Panc1 (cell line): Measurements from ENCODE around the gene PLD1. TPM values are rescaled to one million over a fixed set of nuclear protein-coding genes. Genes with fewer than 3 reads are reported as not detected.

Experiments
- ATAC-seq: fragments of 200-7000 bp; cut with Tn5 transposase; 2 replicates; pipeline ENCODE4 v1.9.1; 2020; ENCODE audit warnings: mild to moderate bottlenecking, moderate library complexity
- BruUV-seq: library from RNA; stranded (reverse); fragments of 400-500 nt; replicated peaks from 2 replicates; lab custom pipeline; 2021; lab: Mats Ljungman, UMichigan
- CTCF ChIA-PET: fragments of 300-600 bp; sonication (Branson Sonifier 250); formaldehyde crosslinking; loops from one replicate; lab custom pipeline; 2022; ENCODE audit warnings: antibody characterized with exemption; lab: Charles Lee
- POLR2A ChIA-PET: fragments of 300-600 bp; sonication (Branson Sonifier 250); formaldehyde crosslinking; loops from one replicate; lab custom pipeline; 2022; ENCODE audit warnings: antibody characterized with exemption; lab: Charles Lee
- DNase-seq: peaks from one replicate; pipeline ENCODE4 v3.0.0-alpha.2; 2010; ENCODE audit warnings: low read depth, low spot score
- H3K27ac ChIP-seq: 2 replicates; pipeline ENCODE4 v1.5.1; 2011; ENCODE audit warnings: mild to moderate bottlenecking, low read length, inconsistent platforms
- H3K27me3 ChIP-seq: fragments of 200-500 bp; sonication (Bioruptor generic); 2 replicates; pipeline ENCODE4 v1.6.0; 2014; ENCODE audit warnings: low read length, inconsistent platforms; ENCODE audit not compliant: control insufficient read depth, insufficient read depth
- H3K36me3 ChIP-seq: fragments of 200-500 bp; sonication (Bioruptor generic); 2 replicates; pipeline ENCODE4 v1.5.1; 2014; ENCODE audit warnings: inconsistent platforms, mild to moderate bottlenecking, low read length, moderate library complexity; ENCODE audit not compliant: control insufficient read depth, insufficient read depth
- H3K4me1 ChIP-seq: 2 replicates; pipeline ENCODE4 v1.5.1; 2011; ENCODE audit warnings: inconsistent platforms, mild to moderate bottlenecking, low read length, moderate library complexity; ENCODE audit not compliant: control insufficient read depth, insufficient read depth
- H3K4me3 ChIP-seq, 2 experiments: 2 replicates each; pipeline ENCODE4 v1.5.1; 2011 to 2012; ENCODE audit warnings: low read depth in 2 of 2, low read length in 2 of 2, mild to moderate bottlenecking in 2 of 2, inconsistent platforms in 1 of 2, moderate library complexity in 1 of 2
- H3K9me3 ChIP-seq: fragments of 200-500 bp; sonication (Bioruptor generic); 2 replicates; pipeline ENCODE4 v1.5.1; 2014; ENCODE audit warnings: low read depth, mild to moderate bottlenecking, inconsistent platforms, low read length, moderate library complexity; ENCODE audit not compliant: control insufficient read depth, insufficient read depth
- POLR2AphosphoS5 ChIP-seq: IDR thresholded peaks from 2 replicates; pipeline ENCODE4 v1.6.1; 2012; ENCODE audit warnings: mild to moderate bottlenecking, low read depth, low read length, moderate library complexity
- SIN3A ChIP-seq: IDR thresholded peaks from 2 replicates; pipeline ENCODE4 v1.6.1; 2012; ENCODE audit warnings: low read depth, mild to moderate bottlenecking, low read length, moderate library complexity, borderline replicate concordance; ENCODE audit not compliant: insufficient read depth
- TCF7L2 ChIP-seq: IDR thresholded peaks from 2 replicates; pipeline ENCODE4 v1.6.1; 2011; ENCODE audit warnings: mild to moderate bottlenecking, low read depth, low read length, inconsistent platforms
- in situ Hi-C: cut with HindIII; loops from 2 replicates; pipeline ENCODE4 v1.10.0; 2016; ENCODE audit warnings: low sequenced_read_pairs, low pct_unique_long_range_greater_than_20kb
- intact Hi-C: fragments of 100-400 bp; cut with micrococcal nuclease; formaldehyde crosslinking; loops from one replicate; pipeline ENCODE4 v1.10.0; 2022; ENCODE audit not compliant: unreplicated experiment
- total RNA-seq: library from RNA; stranded (reverse); gene quantifications from one replicate; pipeline ENCODE4 v1.2.1, GENCODE V29; 2021; ENCODE audit not compliant: unreplicated experiment
- TF ChIP-seq, protein P1 (sequence below): fragments of 450-650 bp; IDR thresholded peaks from 2 replicates; pipeline ENCODE4 v1.5.1; 2017; ENCODE audit warnings: mild to moderate bottlenecking
- TF ChIP-seq, protein P2 (sequence below), 2 experiments: IDR thresholded peaks; 2 replicates each; pipeline ENCODE4 v1.6.1; 2011 to 2012; ENCODE audit warnings: low read depth in 2 of 2, control low read depth in 1 of 2, low read length in 1 of 2, mild to moderate bottlenecking in 1 of 2, moderate library complexity in 1 of 2; ENCODE audit not compliant: insufficient read depth in 1 of 2

PLD1 gene
- total RNA-seq, 1 experiment from 2014 or later, result 20.6 TPM

DNA sequence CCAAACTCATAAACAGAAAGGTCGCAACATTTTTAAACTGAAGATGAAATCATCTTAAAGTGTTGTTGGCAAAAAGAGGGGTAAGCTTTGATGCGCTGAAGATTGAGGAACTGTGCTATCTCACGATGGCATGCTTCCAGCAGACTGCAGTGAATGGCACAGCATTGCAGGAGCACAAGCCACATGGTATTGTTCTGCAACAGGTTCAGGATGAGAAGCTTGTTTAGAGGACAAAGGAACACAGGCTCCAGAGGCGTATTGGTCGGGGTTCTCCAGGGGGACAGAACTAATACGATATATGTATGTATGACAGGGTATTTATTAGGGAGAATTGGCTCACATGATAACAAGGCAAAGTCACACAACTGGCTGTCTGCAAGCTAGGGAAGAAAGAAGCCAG is 13.8 kb upstream of the PLD1 start:
- Histone ChIP-seq H3K36me3 (no peaks in the 10 kb centered on the region), H3K4me1 (0 out of 2 replicates have a peak, but pooled peaks cover 10% of the 10 kb centered on the region), H3K27me3 (no peaks in the 10 kb centered on the region), H3K9me3 (no peaks in the 10 kb centered on the region), H3K4me3 (no peak overlapping the region), H3K27ac (no peak overlapping the region)
- intact Hi-C loops (no loop called here), in situ Hi-C loops (no loop called here)
- TF ChIP-seq, protein P1, sequence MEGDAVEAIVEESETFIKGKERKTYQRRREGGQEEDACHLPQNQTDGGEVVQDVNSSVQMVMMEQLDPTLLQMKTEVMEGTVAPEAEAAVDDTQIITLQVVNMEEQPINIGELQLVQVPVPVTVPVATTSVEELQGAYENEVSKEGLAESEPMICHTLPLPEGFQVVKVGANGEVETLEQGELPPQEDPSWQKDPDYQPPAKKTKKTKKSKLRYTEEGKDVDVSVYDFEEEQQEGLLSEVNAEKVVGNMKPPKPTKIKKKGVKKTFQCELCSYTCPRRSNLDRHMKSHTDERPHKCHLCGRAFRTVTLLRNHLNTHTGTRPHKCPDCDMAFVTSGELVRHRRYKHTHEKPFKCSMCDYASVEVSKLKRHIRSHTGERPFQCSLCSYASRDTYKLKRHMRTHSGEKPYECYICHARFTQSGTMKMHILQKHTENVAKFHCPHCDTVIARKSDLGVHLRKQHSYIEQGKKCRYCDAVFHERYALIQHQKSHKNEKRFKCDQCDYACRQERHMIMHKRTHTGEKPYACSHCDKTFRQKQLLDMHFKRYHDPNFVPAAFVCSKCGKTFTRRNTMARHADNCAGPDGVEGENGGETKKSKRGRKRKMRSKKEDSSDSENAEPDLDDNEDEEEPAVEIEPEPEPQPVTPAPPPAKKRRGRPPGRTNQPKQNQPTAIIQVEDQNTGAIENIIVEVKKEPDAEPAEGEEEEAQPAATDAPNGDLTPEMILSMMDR, result no peak
- TF ChIP-seq, protein P2, sequence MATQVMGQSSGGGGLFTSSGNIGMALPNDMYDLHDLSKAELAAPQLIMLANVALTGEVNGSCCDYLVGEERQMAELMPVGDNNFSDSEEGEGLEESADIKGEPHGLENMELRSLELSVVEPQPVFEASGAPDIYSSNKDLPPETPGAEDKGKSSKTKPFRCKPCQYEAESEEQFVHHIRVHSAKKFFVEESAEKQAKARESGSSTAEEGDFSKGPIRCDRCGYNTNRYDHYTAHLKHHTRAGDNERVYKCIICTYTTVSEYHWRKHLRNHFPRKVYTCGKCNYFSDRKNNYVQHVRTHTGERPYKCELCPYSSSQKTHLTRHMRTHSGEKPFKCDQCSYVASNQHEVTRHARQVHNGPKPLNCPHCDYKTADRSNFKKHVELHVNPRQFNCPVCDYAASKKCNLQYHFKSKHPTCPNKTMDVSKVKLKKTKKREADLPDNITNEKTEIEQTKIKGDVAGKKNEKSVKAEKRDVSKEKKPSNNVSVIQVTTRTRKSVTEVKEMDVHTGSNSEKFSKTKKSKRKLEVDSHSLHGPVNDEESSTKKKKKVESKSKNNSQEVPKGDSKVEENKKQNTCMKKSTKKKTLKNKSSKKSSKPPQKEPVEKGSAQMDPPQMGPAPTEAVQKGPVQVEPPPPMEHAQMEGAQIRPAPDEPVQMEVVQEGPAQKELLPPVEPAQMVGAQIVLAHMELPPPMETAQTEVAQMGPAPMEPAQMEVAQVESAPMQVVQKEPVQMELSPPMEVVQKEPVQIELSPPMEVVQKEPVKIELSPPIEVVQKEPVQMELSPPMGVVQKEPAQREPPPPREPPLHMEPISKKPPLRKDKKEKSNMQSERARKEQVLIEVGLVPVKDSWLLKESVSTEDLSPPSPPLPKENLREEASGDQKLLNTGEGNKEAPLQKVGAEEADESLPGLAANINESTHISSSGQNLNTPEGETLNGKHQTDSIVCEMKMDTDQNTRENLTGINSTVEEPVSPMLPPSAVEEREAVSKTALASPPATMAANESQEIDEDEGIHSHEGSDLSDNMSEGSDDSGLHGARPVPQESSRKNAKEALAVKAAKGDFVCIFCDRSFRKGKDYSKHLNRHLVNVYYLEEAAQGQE (IDR thresholded peaks at IDR 0.05; ENCODE audit: insufficient read depth in 1 of 2, low read depth in 2 of 2, low read length in 1 of 2), result no peak
- TF ChIP-seq SIN3A, result no peak
- no peak for TF ChIP-seq POLR2AphosphoS5
- TF ChIP-seq TCF7L2, result no peak
- ATAC-seq (no peak), DNase-seq (no peak)
- CTCF ChIA-PET, result no interaction called here
- BruUV-seq, result no TSS peak
- POLR2A ChIA-PET, result interaction anchor here (0.7 kb wide), 1 partner anchor 9 kb away, joined by 3 read pairs; no protein-coding TSS in a partner anchor

DNA sequence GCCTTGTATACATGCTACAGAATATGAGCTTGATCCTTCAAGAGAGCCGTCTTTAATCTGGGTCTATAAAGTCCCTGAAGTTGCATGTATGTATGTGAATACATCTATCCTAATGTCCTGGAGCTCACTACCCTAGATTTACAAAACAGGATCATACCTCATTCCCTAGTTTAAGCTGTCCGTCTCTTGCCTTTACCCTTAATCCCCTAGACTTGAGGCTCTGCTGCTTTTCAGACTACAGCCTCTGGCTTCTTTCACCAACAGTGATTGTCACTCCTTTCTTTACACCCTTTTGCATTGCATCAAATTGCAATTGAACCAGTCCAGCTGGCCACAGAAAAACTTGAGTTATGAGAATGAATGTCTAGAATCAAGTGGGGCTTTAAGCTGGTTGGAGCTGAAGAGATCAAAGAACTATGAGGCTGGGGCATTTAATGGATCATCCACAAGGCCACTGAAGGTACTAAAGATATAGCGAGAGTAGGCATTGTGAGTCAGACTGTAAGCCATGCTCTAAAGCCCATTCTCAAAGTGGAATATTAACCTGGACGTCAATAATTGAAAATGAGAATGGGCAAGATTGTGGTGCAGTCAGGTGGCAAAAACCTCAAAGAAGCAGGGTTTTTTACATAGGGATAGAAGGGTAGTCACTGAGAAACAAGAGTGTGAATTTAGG is 12.3 kb upstream of the PLD1 start:
- in situ Hi-C loops (no loop called here), intact Hi-C loops (no loop called here)
- ChIA-PET CTCF (no interaction called here), POLR2A (interaction anchor here (0.6 kb wide), 1 partner anchor 11 kb away, joined by 4 read pairs; no protein-coding TSS in a partner anchor)
- Histone ChIP-seq H3K4me3 (no peak overlapping the region), H3K27me3 (no peaks in the 10 kb centered on the region), H3K36me3 (no peaks in the 10 kb centered on the region), H3K27ac (no peak overlapping the region), H3K4me1 (0 out of 2 replicates have a peak, but pooled peaks cover 7% of the 10 kb centered on the region), H3K9me3 (no peaks in the 10 kb centered on the region)
- TF ChIP-seq, protein P2 (IDR thresholded peaks at IDR 0.05; ENCODE audit: insufficient read depth in 1 of 2, low read depth in 2 of 2, low read length in 1 of 2), result no peak
- no peak for TF ChIP-seq TCF7L2
- TF ChIP-seq POLR2AphosphoS5, result no peak
- TF ChIP-seq, protein P1, result no peak
- TF ChIP-seq SIN3A, result no peak
- DNase-seq (no peak), ATAC-seq (no peak)
- no TSS peak for BruUV-seq
